HCT116 (cell line): ENCODE data around the gene SMIM5.
A peak's percentile ranks its signal among the peaks of the same experiment; 100 is the strongest.

Experiments used
- CBX3 ChIP-seq: IDR thresholded peaks from 2 replicates; pipeline ENCODE4 v1.6.1; 2012; ENCODE audit warnings: low read depth
- CEBPB ChIP-seq: IDR thresholded peaks from 2 replicates; pipeline ENCODE4 v1.6.1; 2012; ENCODE audit warnings: low read depth
- CTCF ChIP-seq, 3 experiments: fragments of 200-600 bp in 1 of 3; sonication (generic) in 1 of 3; IDR thresholded peaks in 2 of 3; conservative IDR thresholded peaks in 1 of 3; 2 replicates each; pipeline ENCODE4 v1.5.1; 2012 to 2017; ENCODE audit warnings: low read depth in 2 of 3, low read length in 2 of 3, antibody characterized with exemption in 1 of 3, borderline replicate concordance in 1 of 3, control low read depth in 1 of 3, mild to moderate bottlenecking in 1 of 3, mixed read lengths in 1 of 3, mixed run types in 1 of 3, moderate library complexity in 1 of 3; ENCODE audit not compliant: insufficient read depth in 1 of 3
- EZH2 ChIP-seq: fragments of 200-600 bp; sonication (generic); IDR thresholded peaks from 2 replicates; pipeline ENCODE4 v1.6.1; 2017; ENCODE audit warnings: antibody characterized with exemption, mixed run types
- MAX ChIP-seq: IDR thresholded peaks from 2 replicates; pipeline ENCODE4 v1.6.1; 2012
- POLR2A ChIP-seq: IDR thresholded peaks from 2 replicates; pipeline ENCODE4 v1.7.0; 2011; ENCODE audit warnings: borderline replicate concordance; ENCODE audit not compliant: insufficient read depth, insufficient read length; ENCODE audit errors: extremely low read depth
- POLR2AphosphoS5 ChIP-seq: IDR thresholded peaks from 2 replicates; pipeline ENCODE4 v1.6.1; 2011; ENCODE audit warnings: mild to moderate bottlenecking, low read depth, low read length, moderate library complexity
- REST ChIP-seq: IDR thresholded peaks from 2 replicates; pipeline ENCODE4 v1.6.1; 2012; ENCODE audit warnings: low read depth
- SIN3A ChIP-seq: IDR thresholded peaks from 2 replicates; pipeline ENCODE4 v1.6.1; 2012; ENCODE audit warnings: low read depth
- ZBTB33 ChIP-seq: IDR thresholded peaks from 2 replicates; pipeline ENCODE4 v1.6.1; 2011; ENCODE audit warnings: mild to moderate bottlenecking, low read length, moderate library complexity; ENCODE audit not compliant: insufficient replicate concordance; ENCODE audit errors: extremely low read depth
- ZNF274 ChIP-seq: fragments of 200-500 bp; sonication (Bioruptor generic); IDR thresholded peaks from 2 replicates; pipeline ENCODE4 v1.6.1; 2014; ENCODE audit warnings: mild to moderate bottlenecking, low read depth, low read length, inconsistent platforms

GRCh38 chr17:75624021-75624420, 9.2 kb upstream of the SMIM5 start:
- no peak for TF ChIP-seq MAX
- TF ChIP-seq CTCF (IDR thresholded peaks at IDR 0.05 in 2 of 3, conservative IDR thresholded peaks at IDR 0.05 in 1 of 3; ENCODE audit: borderline replicate concordance in 1 of 3, insufficient read depth in 1 of 3, low read depth in 2 of 3, low read length in 2 of 3) = no peak
- TF ChIP-seq POLR2AphosphoS5 = peak; percentile 8; the same call in 1 of the 2 replicates
- TF ChIP-seq POLR2A = no peak
- no peak for TF ChIP-seq CEBPB
- TF ChIP-seq EZH2 = no peak
- TF ChIP-seq REST = no peak
- no peak for TF ChIP-seq ZBTB33
- no peak for TF ChIP-seq SIN3A
- TF ChIP-seq ZNF274 = no peak
- TF ChIP-seq CBX3 = no peak
